ENCODE results near the gene FLT4.

The FLT4 gene

DNA sequence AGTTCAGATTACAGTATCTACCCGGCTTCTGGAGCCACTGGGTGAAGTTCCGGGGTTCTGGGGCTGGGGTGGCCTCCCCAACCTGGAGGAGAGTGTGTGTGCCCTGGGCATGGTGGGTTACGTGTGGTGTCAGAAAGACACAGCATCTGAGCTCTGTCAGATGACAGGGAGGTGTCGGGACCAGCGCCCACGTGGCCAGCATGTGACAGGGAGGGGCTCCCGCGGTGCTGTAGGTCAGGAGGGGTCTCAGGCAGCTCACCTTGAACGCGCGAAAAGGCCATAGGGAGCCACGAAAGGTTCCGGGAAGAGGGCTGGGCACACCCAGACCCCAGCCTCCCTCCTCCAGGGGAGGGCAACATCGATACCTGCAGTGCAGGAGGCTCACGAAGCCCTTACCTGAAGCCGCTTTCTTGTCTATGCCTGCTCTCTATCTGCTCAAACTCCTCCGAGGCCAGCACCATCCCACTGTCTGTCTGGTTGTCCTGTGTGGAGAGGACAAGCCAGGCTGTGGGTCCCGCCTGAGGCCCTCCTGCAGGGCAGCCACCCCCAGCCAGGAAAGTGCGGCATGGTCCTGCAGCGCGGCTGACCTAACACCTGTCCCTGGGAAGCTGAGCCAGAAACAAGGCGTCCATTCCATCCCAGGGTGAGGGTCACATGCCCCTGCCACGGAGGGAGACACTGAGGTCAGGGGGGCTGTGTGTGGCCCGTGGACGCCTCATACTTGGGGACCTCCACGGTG is 40.7 kb downstream of the FLT4 start:
- no peak for DNase-seq (ENCODE audit: low read depth, low spot score)

- no peak for DNase-seq (ENCODE audit: low read depth, low spot score)
Observed at GRCh38 chr5:180607861-180608571, 41.4 kb downstream of the FLT4 start.

- no peak for DNase-seq (ENCODE audit: low read depth, low spot score)
Observed at GRCh38 chr5:180606215-180606785, 43.1 kb downstream of the FLT4 start.

DNA sequence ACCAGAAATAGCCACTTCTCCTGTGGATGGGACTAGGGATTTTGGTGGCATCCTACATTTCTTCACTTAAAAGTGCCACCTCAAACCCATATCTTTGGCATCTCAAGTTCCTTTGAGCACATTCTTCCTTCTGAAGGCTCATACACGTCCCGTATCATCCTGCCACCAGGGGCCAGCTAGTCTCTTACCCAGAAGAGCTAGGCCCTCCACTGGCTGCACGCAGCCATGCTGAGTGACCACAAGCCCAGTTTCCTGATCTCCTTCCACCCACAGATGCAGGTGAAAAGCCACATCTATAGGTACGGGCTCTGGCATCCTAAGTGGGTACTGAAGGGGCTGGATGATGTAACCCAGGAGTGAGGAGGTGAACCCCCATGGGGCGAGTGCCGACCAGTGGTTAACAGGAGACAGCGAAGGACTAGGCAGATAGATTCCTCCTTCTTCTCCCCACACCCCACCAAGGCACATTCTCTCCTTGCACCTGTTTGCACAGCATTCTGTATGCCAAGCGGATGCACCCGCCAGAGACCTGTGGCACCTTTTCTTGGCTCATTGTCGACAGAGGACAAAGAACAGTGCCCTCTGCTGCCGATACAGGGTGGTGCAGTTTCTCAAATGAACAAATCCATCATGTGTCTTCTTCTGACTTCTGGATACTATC is 43.7 kb downstream of the FLT4 start:
- DNase-seq (ENCODE audit: low read depth, low spot score) = no peak

DNA sequence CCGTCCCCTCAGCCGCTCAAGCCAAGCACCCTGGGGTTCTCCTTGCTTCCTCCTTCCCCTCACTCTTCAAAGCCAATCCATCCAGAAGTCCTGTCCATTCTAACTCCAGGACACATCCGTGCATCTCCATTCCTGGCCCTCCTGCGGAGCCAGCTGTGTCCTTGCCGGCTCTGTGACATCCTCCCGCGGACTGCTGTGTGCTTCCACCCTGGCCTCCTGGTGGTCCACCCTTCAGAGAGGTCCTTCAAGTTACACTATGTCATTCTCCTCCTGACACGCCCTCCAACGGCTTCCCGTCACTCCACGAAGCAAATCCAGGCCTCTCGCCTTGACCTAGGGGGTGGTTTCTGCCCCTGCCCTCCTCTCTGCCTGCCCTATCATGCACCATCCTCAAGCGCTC is 45.1 kb downstream of the FLT4 start:
- DNase-seq (ENCODE audit: low read depth, low spot score) = no peak

DNA sequence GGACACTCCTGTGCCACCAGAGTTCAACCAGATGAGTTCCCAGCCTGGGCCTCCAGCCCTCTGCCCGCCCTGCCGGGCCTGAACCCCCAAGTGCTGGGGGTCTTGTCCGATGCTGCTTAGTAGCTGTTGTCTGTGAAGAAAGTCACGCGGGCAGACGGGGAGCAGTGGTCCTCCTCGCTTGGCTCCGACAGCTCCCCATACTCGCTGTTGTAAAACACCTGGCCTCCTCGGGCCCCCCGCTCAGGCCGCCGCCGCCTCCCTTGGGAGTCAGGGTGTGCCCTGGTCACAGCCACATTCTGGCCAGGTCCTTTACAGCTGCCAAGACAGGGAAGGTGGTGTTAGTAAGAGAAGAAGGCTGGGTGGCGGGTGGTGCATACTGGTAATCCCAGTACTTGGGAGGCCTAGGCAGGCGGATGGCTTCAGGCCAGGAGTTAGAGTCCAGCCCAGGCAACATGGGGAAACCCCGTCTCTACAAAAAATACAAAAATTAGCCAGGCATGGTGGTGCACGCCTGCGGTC is 46.3 kb downstream of the FLT4 start:
- DNase-seq (ENCODE audit: low read depth, low spot score) = no peak

GRCh38 chr5:180602481-180603075 is 46.8 kb downstream of the FLT4 start:
- no peak for DNase-seq (ENCODE audit: low read depth, low spot score)

GRCh38 chr5:180601591-180602480 is 47.6 kb downstream of the FLT4 start:
- DNase-seq (ENCODE audit: low read depth, low spot score) = no peak

- DNase-seq (ENCODE audit: low read depth, low spot score) = no peak
Observed at GRCh38 chr5:180600554-180601041, 48.8 kb downstream of the FLT4 start.

GRCh38 chr5:180599981-180600553 is 49.3 kb downstream of the FLT4 start:
- DNase-seq (ENCODE audit: low read depth, low spot score) = no peak

- no peak for DNase-seq (ENCODE audit: low read depth, low spot score)
Observed at GRCh38 chr5:180599590-180599914, 49.8 kb downstream of the FLT4 start.

DNA sequence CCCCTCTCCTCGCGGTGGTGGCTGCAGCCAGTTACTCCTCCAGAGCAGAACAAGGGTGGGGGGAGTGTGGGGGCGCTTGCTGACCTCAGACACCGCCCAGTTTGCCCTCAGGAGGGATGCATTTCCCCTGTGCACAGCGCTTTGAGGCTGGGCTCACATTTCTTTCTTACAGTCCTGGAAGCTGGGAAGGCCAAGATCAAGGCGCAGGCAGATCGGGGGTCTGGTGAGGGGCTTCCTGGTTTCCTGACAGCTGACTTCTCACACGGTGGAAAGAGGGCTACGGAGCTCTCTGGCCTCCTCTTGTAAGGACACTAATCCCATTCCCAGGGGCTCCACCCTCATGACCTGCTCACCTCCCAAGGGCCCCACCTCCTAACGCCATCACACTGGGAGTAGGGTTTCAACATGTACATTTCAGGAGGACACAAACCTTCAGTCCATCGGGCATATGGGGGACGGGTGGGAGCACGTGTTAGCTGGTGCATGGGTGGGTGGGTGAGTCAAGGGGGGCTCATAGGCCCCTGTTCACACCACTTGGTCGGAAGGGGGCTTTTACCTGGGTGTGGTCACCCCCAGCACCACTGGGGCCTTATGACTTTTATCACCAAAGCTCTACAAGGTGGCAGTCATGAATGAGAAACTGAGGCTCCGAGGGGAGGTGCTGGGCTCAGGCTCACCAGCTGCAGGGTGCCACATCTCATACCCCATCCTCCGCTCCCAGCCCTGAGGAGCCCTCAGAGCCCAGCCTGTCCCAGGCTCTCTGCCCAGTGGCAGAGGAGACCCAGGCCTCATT is 50.4 kb downstream of the FLT4 start:
- no peak for DNase-seq (ENCODE audit: low read depth, low spot score)

DNA sequence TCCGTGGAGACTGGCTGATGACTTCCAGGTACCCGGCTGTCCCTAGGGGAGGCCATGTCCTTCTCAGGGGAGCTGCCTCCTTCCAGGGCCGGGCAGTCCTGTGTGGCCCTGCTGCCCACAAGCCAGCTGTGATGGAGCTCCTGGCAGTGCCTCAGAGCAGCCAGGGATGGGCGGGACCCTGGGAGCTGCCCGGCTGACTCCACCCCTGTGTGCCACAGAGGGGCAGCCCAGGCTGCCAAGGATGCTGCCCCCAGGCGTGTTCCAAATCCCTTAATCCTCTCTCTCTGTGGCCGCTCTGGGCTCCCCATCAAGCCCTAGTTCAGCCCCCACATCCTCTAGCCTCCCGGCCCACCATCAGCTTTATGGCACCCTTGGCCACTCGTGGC is 51.1 kb downstream of the FLT4 start:
- no peak for DNase-seq (ENCODE audit: low read depth, low spot score)

DNA sequence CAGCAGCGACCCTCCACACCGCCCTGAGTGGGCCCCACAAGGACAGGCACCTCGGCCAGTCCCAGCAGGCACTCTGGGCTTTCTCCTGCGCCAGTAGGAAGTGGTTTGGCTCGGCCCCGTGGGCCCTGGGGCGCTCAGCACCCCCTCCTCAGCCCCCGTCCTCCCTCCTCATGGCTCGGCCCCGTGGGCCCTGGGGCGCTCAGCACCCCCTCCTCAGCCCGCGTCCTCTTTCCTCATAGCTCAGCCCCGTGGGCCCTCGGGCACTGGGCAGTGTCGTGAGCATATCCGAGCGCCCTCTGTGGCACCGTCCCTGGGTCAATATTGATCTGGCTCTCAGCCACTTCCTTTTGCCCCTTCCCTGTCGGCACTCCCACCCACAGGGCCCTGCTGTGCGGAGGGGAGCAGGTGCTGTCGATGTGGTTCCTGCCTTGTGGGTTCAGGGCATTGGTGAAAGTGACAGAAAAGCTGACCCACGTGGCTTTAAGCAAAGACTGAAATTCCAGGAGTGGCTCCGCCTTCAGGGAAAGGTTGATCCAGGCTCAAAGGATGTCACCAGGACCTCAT is 52.6 kb downstream of the FLT4 start:
- no peak for DNase-seq (ENCODE audit: low read depth, low spot score)

GRCh38 chr5:180596115-180596667 is 53.2 kb downstream of the FLT4 start:
- no peak for DNase-seq (ENCODE audit: low read depth, low spot score)

- no peak for DNase-seq (ENCODE audit: low read depth, low spot score)
Observed at GRCh38 chr5:180595381-180596114, 53.9 kb downstream of the FLT4 start.

DNA sequence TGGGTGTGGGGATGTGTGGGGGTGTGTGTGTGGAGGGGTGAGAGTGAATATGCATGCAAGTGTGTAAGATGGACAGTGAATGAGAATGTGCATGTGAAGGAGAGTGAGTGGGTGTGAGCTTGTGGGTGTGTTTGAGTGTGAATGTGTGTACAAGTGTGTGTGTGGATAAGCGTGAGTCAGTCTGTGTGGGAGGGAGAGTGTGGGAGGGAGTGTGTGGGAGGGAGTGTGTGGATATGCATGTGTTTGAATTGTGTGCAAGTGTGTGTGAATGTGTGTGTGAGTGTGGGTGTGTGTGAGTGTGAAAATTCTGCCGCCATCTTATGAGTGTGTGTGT is 54.4 kb downstream of the FLT4 start:
- no peak for DNase-seq (ENCODE audit: low read depth, low spot score)

DNA sequence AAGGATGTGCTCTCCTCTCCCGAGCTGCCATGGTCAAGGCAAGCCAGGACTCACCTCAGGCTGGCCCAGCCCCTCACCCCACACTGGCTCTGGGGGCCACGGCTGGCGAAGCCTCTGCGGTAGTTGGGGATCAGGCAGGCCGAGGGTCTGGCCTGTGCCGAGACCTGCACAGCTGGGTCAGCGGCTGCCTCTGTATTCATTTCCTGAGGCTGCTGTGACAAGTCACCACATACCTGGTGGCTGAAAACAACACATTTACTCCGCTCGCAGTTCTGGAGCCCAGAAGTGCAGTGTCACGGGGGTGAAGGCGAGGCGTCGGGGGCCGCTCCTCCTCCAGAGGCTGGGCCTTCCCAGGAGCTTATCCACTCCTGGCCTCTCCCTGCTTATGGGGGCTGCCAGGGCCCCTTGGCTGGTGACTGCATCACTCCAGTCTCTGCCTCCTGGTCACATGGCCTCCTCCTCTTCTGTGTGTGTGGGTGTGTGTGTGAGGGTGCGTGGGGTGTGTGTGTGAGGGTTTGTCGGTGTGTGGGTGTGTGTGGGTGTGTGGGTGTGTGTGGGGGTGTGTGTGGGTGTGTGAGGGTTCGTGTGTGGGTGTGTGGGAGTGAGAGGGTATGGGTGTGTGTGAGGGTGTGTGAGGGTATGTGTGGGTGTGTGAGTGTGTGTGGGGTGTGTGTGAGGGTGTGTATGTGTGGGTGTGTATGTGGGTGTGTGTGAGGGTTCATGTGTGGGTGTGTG is 54.9 kb downstream of the FLT4 start:
- no peak for DNase-seq (ENCODE audit: low read depth, low spot score)
